Muscle layer of duodenum (tissue), 2 donors: Measurements from ENCODE around the gene DMAC2L.

Experiments used
- H3K27ac ChIP-seq: one replicate; pipeline ENCODE4 v1.7.0; 2013; ENCODE audit warnings: mild to moderate bottlenecking, low read length
- H3K27me3 ChIP-seq: one replicate; pipeline ENCODE4 v1.7.0; 2013; ENCODE audit warnings: low read depth, mild to moderate bottlenecking, control low read depth, low read length
- H3K36me3 ChIP-seq, 2 donors: one replicate each; pipeline ENCODE4 v1.7.0; 2013; ENCODE audit warnings: low read length in 2 of 2, control low read depth in 1 of 2, mild to moderate bottlenecking in 1 of 2; ENCODE audit not compliant: insufficient read depth in 2 of 2, control insufficient read depth in 1 of 2
- H3K4me1 ChIP-seq, 2 donors: one replicate each; pipeline ENCODE4 v1.7.0; 2013; ENCODE audit warnings: low read length in 2 of 2, mild to moderate bottlenecking in 2 of 2, control low read depth in 1 of 2, moderate library complexity in 1 of 2; ENCODE audit not compliant: insufficient read depth in 2 of 2, control insufficient read depth in 1 of 2
- H3K4me3 ChIP-seq, 2 donors: one replicate each; pipeline ENCODE4 v1.7.0; 2013; ENCODE audit warnings: low read length in 2 of 2, low read depth in 1 of 2, mild to moderate bottlenecking in 1 of 2
- H3K9me3 ChIP-seq, 2 donors: one replicate each; pipeline ENCODE4 v1.7.0; 2013; ENCODE audit warnings: low read length in 2 of 2, control low read depth in 1 of 2, mild to moderate bottlenecking in 1 of 2; ENCODE audit not compliant: control insufficient read depth in 1 of 2
- donor health status: healthy.

DMAC2L gene

GRCh38 chr14:50366589-50366988 lies 54.5 kb downstream of the DMAC2L start:
- Histone ChIP-seq H3K4me3 (no peak overlapping the region), H3K4me1 (no peaks in the 10 kb centered on the region), H3K9me3 (no peaks in the 10 kb centered on the region), H3K27ac (no peak overlapping the region), H3K36me3 (no peaks in the 10 kb centered on the region), H3K27me3 (no peaks in the 10 kb centered on the region)

GRCh38 chr14:50371546-50371945 lies 59.4 kb downstream of the DMAC2L start:
- Histone ChIP-seq H3K27me3 (no peaks in the 10 kb centered on the region), H3K9me3 (no peaks in the 10 kb centered on the region), H3K27ac (no peak overlapping the region), H3K4me1 (no peaks in the 10 kb centered on the region), H3K4me3 (no peak overlapping the region), H3K36me3 (no peaks in the 10 kb centered on the region)

- H3K27me3 ChIP-seq: no peaks in the 10 kb centered on the region
- H3K4me3 ChIP-seq: no peak overlapping the region
- no peaks in the 10 kb centered on the region for H3K9me3 ChIP-seq
- no peaks in the 10 kb centered on the region for H3K36me3 ChIP-seq
- H3K27ac ChIP-seq: no peak overlapping the region
- no peaks in the 10 kb centered on the region for H3K4me1 ChIP-seq
These were observed 61.8 kb downstream of the DMAC2L start for GRCh38 chr14:50373959-50374358.

- Histone ChIP-seq H3K4me1 (no peaks in the 10 kb centered on the region), H3K36me3 (no peaks in the 10 kb centered on the region), H3K27ac (no peak overlapping the region), H3K27me3 (no peaks in the 10 kb centered on the region), H3K4me3 (no peak overlapping the region), H3K9me3 (no peaks in the 10 kb centered on the region)
These were observed 63.6 kb downstream of the DMAC2L start for GRCh38 chr14:50375760-50376159.
